LHCN-M2 (cell line): ENCODE measurements around the gene NR4A2. TPM values are rescaled to one million over a fixed set of nuclear protein-coding genes. Genes with fewer than 3 reads are reported as not detected.

Experiments used
- DNase-seq: peaks from one replicate; pipeline ENCODE4 v3.0.0-alpha.2; 2012; ENCODE audit warnings: low read depth
- polyA plus RNA-seq: library from polyadenylated mRNA; unstranded; fragments of >200 nt; gene quantifications from one replicate; pipeline ENCODE4 v1.2.1, GENCODE V29; 2012; ENCODE audit warnings: missing spikeins
- total RNA-seq: library from RNA; depleted of rRNA; stranded (reverse); fragments of >200 nt; gene quantifications from 2 replicates; pipeline ENCODE4 v1.2.3, GENCODE V29; 2014; rRNA removed

The NR4A2 gene
- total RNA-seq = 0.13 and 0.40 TPM in 2 replicates
- 0.26 TPM for polyA plus RNA-seq

DNA sequence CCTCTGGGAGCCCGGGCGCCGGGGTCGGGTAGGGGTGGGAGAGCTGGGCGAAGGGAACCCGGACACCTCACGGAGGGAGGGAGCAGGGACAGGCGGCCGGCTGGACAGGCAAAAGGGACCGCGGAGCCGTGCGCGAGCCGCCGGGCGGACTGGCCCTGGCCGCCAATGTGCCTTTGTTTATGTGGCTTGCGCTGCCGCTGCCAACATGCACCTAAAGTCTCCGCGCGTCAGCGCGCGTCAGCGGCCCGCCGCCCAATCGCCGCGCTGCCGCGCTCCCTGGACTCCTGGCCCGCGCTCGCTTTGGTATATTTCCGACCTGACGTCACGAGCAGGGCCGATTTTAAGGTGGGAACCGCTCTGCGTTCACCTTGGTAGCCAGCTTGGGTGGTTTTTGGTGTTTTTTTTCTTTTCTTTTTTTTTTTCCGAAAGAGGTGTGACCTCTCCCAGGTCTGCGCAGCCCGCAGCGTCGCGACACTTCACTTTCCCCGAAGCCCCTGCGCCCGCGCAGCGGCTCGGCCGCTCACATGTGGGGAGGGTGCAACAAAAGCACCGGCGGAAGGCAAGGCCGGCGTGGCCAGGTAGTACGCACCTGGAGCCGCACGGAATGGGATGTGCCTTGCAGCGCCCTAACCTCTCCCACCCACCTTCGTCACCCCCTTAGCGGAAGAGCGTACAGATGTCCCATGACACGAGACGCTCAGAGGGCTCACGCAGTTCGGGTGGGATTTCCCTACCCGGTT lies at the start of gene NR4A2:
TSS of gene NR4A2 (minus strand) at position 188 of the 740 bp plus-strand sequence. CDS start 2,535 bp downstream, outside the sequence.
- DNase-seq = peak; percentile 67

DNA sequence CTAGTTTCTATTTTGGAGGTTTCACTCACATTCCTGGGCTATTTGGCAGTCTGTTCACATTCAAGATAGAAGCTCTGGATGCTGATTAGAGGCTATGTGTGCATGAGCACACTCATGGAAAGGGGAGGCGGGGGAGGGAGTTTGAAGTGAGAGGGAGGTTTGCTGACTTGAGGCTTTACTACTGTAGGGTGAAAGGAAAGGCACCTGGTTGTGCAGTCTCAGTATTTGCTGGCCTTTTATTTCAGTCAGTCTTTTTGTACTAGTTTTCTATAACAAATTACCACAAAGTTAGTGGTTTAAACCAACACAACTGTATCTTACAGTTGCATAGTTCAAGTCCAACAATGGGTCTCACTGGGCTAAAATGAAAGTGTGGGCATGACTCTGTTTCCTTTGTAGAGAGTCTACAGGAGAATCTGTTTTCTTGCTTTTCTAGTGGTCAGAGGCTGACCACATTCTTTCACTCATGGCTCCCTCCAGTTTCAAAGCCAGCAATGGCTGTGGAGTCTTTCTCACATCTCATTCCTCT lies 47.7 kb upstream of the NR4A2 start:
- DNase-seq = no peak

DNA sequence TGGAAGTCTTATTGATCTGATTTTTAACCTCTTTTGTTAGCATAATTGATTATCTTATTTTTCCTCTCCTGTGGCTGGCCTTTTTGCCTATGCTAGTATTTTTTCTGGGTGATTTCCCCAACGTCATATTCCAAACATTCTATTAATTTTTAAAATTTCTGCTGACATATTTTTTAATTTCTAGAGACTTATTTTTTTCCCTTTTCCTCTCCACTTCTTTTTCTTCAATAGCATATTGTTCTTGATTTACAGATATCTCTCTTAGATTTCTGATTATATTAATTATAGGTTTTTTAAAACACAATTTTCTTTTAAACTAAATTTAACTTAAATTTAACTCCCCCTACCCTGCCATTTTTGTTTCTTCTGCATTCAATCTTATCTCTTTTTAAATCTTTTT lies 47.2 kb upstream of the NR4A2 start:
- DNase-seq = no peak

DNA sequence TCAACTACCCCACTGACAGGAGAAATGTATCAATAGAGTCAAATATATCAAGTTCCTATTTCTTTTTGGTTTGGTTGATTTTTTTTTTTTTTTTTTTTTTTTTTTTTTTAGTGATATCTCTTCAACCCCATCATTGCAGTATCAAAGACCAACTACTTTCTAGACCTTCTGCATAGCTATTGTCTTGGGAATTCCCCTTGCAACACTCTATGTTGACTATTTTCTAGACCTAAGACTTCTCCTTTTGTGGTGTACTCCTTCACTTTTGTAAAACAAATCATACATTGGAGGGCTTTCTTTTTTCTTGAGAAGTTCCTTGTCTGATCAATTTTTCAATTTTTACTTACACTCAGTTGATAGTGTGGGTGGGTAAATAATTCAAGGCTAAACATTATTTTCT lies 46.5 kb upstream of the NR4A2 start:
- no peak for DNase-seq

DNA sequence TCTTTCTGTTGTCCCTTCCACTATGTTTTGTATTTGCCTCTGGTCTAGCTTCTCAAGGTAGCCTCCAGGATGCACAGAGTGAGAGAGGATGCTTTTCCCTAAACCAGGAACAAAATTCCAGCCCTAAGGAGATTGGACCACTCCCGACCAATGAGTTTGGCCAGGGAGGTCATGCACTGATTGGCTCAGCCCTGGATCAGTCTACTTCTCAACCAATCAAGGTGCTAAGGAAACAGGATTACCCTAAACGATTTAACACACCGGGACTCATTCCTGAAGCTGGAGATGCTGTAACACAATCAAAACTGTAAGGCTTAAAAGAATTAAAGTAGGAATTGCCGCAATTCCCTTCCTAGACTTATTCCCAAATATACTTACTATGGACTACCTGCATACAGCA lies 34.2 kb upstream of the NR4A2 start:
- no peak for DNase-seq

DNA sequence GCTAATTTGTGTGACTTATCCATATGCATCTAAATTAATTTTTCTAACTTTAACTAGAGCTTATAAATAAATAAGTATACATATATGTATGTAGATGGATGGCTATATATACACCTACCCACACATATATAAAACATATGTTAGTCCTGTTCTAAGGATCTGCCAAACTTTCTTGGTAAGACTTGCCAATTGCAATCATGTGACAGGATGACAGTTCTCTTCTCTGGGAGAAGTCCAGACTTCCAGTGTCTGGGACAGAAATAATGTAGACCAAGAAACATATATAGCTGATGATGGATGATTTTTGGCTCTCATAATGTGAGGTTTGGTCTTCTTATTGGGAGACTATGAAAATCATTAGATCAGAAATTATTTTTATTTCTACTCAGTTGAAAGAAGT lies 30.6 kb upstream of the NR4A2 start:
- DNase-seq = no peak

DNA sequence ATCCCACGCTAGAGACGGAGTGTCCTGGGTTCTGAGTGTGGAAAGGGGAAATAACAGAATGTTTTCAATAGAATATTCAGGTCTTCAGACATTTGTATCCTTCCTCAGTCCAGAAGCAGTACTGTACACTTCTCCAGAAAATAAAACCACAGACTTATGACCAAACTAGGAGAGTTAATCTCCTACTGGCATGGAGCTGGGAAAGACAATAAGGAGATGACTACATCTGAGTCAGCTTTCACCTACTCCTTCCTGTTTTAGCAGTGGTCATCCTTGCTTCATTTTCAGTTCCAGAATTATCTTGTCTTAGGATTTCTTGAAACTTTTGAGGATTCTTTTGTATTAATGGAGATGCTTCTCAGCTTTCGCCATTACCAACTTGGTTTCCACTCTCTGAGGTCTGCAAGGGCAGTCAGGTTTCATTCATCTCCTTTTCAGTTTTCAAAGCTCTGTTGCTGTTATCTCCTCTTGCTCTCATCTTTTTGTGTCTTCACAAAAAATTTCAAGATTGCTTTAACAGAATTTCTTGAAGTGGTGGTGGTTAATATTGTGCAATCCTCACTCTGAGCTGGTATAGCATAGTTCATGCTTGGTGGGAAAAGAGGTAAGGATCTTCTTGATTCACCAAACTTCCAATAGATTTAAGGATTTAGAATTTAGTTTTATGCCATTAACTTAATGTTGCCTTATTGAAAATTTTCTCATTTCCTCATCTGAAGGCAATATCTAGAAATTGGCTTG lies 23.7 kb upstream of the NR4A2 start:
- DNase-seq = peak; percentile 79

DNA sequence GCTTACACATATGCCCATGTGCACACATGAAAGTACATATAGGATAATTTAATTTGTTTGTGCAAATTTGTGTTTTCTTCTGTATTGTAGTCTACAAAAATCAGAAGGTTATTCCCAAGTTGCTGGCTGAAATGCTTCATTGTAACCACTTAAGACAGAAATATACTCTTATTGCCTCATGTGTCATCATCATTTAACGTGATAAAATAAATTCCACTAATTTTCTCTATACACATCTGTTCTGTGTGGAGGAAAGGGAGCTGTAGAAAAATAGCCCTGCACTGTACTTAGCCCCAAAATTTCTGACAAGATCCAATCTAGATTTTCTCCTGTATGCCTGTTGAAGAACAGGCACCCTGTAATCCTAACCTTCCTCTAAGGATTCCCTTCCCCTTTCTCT lies 20.4 kb upstream of the NR4A2 start:
- DNase-seq = no peak

DNA sequence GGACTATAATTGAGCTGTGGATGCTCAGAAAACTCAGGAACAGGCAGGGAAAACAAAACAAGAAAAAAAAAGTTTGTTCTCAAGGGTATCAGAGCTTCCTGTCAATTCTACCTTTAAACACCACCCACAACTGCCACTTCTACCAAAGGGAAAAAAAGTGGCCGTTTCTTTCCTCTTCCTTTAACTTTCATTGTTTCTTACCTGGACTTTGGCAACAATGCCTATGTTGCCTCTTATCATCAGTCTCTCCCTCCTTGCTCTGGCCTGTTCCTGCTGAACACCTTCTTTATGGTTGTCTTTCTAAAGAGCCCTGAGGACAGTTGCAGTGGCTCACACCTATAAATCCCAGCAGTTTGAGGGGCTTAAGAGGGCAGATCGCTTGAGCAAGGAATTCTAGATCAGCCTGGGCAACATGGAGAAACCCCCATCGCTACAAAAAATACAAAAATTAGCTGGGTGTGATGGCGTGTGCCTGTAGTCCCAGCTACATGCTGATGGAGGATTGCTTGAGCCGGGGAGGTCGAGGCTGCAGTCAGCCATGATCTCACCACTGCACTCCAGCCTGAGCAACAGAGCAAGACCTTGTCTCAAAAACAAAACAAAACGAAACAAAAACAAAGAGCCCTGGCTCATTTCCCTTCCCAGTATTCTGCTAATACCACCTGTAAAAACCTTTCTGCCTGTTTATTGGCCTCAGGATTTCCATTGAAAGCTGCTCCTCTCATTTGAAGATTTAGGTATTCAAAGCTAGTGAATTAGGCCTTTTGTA lies 18.0 kb upstream of the NR4A2 start:
- no peak for DNase-seq

DNA sequence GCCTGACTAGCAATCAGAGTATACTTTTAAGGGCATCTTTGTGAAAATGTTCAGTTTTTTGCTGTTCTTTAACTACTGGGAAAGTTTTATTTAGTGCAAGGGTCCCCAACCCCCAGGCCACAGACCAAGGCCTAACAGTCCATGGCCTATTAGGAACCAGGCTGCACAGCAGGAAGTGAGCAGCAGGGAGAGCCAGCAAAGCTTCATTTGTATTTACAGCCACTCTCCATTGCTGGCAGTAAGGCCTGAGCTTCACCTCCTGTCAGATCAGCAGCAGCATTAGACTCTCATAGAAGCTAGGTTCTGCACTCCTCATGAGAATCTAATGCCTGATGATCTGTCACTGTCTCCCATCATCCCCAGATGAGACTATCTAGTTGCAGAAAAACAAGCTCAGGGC lies 17.1 kb upstream of the NR4A2 start:
- no peak for DNase-seq

DNA sequence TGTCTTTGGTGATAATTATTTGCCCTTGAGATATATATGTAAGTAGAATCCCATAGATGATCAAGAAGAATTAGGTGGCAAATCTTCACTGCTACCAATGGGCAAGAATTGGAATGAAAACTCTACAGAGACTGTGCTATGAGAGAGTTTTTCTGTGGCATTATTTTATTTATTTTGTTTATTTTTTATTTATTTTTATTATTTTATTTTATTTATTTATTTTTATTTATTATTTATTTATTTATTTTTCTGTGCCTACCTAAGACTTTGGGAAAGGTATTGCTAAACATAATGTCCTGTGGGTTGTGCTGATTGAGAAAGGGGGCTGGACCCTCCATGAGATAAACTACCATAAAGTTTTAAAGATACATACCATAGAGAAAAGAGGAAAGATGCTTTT lies 16.6 kb upstream of the NR4A2 start:
- DNase-seq = no peak

DNA sequence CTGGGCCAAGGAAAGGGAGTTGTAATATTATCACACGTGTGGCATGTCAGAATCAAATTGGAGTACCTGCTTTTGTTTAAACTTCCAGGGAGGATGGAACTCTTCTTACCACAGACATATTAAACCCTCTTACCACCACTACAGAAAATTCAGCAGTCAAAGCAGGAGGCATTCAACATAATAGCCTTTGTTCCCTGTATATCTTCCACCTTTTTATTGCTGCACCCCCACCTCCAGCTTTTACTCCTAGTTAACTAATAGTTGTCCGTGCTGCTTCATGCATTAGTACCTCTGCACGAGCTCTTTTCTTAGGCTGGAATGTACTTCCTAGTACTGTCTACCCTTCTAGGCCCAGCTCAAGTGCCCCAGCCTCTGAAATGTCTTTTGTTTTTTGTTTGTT lies 14.9 kb upstream of the NR4A2 start:
- DNase-seq = no peak

DNA sequence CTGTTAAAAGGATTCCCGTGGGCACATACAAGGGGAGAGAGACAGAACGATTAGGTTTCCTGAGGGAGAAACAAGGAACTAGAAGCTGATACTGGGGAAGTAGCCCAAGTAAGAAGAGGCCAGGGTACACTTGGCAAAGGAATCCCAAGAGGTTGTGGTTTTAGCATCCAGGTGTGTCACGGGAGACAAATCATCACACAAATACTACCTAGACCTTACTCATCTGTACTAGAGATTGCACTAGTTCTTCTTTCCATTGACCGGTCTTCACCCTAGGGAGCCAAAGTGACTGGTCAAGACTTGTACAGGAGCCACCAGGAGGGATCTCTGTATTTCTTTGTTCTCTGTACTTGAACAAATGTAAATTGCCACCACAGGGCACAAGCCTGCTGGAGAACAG lies 14.2 kb upstream of the NR4A2 start:
- DNase-seq = no peak

DNA sequence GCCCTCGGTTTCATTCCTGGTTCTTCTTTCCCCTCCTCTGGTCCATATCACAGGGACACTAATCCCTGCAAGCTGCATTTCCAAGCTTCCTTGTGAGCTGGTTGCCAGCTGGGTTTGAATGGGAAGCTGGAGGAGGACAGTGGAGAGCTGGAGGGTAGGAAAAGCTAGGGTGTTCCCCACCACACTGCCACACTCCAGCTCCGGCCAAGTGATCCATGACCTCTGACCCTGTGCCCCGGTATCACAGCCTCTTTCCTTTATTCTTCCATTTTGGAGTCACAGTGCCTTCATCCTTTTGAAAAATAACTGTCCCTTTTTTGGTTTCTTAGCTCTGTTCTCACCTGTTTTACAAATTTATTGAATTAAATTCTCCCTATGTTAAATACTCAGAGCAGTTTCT lies 13.1 kb upstream of the NR4A2 start:
- no peak for DNase-seq

DNA sequence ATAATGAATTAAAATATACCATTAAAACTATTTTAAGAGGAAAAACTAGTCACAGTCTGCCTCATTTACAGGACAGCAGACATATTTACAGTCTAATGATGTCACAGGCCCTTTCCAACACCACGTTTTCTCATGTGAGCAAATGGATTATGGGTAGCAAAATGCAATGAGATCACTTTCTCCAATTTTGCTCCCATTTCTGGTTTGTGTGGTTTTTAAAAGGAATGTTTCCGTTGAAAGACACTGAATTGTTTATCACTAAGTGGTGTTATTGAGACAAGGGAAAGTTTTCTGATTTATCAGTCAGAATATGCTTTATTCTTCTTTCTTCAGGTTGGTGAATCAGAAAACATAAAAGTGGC lies 11.4 kb upstream of the NR4A2 start:
- DNase-seq = peak; percentile 54

DNA sequence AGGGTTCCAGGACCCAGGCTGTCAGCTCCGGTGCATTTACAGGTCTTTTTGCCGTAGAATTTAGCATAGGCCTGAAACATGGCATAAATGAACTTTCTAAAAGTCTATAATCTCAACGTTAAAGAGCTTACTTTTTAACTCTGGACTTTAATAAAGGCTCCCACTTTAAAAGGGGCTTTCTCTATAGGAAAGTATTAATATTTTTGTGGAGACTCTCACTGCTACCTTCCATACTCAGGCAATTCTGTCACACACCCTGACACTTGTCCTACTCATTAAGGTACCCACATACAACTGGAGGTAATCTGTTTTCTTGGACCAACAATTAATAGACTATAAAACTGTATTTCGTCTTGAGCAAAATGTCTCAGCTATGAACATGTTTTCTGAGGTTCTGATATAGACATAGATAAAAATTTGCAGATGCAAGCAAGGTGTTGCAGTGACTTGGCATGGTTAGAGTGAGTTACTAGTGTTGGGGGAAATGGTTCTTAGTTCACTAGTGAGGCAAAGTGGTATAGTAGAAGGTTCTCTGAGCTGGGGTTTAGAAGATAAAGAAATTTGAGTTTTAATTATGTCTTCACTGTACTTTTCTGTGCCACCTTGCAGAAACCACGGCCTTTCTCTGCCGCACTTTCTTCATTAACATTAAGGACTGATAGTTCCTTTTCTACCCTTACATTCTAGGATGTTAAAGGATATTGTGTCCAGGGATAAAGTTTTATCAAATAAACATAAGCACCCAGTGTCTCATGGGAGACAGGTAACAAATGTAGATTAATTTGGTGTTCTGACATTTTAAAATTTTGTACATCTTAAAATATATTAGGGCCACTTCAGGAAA lies 10.8 kb upstream of the NR4A2 start:
- DNase-seq = no peak

DNA sequence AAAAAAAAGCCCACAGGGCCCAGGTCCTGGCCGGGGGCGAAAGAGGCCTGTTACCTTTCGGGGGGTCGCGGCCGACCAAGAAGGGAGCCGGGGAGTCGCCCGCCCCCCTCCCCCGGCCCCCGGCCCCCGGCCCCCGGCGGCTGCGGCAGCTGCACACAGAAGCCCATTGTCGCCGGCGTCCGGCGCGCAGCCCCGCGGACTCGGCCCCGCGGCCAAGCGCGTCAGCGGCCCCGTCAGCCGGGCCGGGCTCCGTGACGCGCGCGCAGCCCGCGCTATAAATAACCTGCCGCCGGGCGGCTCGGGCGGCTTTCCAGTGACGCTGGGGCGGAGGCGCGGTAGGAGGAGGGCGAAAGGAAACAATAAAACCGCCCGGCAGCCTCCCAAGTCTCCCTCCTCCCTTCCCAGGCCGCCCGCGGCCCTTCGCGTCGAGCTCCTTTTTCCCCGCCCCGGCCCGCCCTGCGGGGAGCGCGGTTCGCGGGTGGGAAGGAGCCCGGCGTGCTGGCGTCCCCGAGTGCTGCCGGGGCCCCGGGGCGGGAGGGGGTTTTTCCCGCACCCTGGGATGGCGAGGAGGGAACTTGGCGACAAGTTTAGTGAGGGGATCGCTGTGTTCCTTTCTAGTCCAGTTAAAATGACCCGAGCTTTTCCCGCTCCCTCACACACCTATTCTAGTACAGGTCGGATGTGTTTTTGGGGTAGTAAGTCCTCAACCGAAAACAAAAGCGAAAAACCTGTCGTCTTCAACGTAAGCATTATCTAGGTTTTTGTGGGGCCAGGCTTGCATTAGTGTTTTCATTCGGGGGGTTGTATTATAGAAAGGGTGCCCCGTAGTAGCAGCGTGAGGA lies 10.0 kb upstream of the NR4A2 start:
- peak; percentile 91 for DNase-seq

DNA sequence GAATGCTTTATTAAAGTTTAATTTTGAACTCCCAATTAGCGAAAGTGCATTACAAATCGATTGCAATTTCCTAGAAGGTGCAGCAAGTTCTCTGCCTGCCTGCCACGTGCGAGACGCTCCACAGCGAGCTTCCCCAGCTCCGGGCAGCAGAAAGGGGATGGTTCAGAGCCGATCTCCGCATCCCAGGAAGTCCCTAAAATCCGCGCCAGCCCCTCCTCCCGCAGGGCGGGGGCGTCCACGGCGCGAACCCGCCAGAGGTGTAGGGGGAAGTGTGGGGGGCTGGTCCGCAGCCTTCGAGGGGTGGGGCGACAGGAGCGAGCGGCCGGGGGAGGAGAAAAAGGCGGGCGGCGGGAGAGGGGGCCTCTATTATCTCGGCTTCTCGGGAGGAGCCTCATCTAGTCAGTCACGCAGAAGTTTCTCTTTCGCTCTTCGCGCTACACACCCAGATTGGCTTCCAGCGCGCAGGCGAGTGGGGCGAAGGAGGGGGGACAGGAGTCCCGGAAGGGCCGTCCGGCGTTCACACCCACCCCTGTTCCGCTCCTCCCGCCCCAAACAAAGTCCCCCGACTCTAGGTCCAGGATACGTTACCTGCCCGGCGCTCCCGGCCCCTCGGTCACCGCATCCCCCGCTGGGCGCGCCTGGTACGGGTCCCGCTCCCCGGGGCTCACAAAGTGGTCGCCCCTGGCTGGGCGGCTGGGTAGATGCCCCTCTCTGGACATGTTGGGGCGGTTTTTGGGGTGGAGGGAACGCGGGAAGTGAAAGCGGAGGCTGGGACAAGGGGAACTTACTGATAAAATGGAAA lies 9.1 kb upstream of the NR4A2 start:
- peak; percentile 93 for DNase-seq

DNA sequence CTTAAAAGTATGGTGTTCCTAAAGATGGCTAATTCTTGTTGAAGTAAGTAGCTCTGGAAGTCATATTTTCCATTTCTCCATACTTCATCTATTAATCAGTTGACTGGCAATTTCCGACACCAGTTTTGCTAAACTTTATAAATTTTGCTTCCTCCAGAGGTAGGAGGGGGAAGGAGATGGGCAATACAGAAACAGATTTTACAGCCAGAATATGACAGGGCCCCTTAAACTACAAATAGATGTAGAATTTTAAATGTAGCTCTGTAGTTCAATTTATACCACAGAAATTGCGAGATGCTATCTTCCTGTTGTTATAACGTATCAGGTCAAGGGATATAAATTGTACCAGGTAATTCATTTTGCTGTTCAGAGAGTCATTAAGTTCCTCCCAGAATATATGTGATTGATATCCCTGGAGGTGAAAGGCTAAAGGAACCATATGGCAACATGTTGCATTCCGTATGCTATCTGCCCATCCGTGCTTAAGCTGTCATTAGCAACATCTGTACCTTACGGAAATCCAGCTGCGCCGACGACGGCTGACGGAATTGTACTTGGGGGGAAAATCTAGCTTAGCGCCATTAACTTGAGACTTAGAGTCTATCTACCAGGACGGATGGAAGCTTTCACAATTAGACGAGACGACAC lies 8.4 kb upstream of the NR4A2 start:
- peak; percentile 29 for DNase-seq
